Liver (tissue), 9 donors: ENCODE results near the gene LINGO3. TPM values are rescaled to one million over a fixed set of nuclear protein-coding genes. Genes with fewer than 3 reads are reported as not detected.

Experiments used
- DNase-seq: peaks from one replicate; pipeline ENCODE4 v3.0.0-alpha.2; 2017; ENCODE audit warnings: low spot score
- H3K27ac ChIP-seq, 2 donors: one replicate each; pipeline ENCODE4 v1.7.0; 2013; ENCODE audit warnings: inconsistent platforms in 2 of 2, low read length in 2 of 2, control low read depth in 1 of 2, low read depth in 1 of 2, mild to moderate bottlenecking in 1 of 2
- H3K27me3 ChIP-seq, 4 donors: one replicate each; pipeline versions ENCODE4 v1.6.1 to v1.7.0; 2013; ENCODE audit warnings: low read length in 3 of 4, inconsistent platforms in 1 of 4, mild to moderate bottlenecking in 1 of 4, moderate library complexity in 1 of 4; ENCODE audit not compliant: control insufficient read depth in 4 of 4, insufficient read depth in 4 of 4
- H3K36me3 ChIP-seq, 4 donors: one replicate each; pipeline versions ENCODE4 v1.6.1 to v1.7.0; 2013; ENCODE audit warnings: low read length in 3 of 4, mild to moderate bottlenecking in 3 of 4, low read depth in 1 of 4, moderate library complexity in 1 of 4; ENCODE audit not compliant: control insufficient read depth in 4 of 4, insufficient read depth in 3 of 4
- H3K4me1 ChIP-seq, 4 donors: one replicate each; pipeline versions ENCODE4 v1.6.1 to v1.7.0; 2013; ENCODE audit warnings: low read length in 3 of 4, mild to moderate bottlenecking in 3 of 4, moderate library complexity in 1 of 4; ENCODE audit not compliant: control insufficient read depth in 4 of 4, insufficient read depth in 4 of 4
- H3K4me3 ChIP-seq, 3 donors: one replicate each; pipeline versions ENCODE4 v1.6.1 to v1.7.0; 2013; ENCODE audit warnings: low read length in 3 of 3, control low read depth in 1 of 3, low read depth in 1 of 3, mild to moderate bottlenecking in 1 of 3
- H3K9ac ChIP-seq, 2 donors: one replicate each; pipeline ENCODE4 v1.7.0; 2013; ENCODE audit warnings: low read length in 2 of 2, mild to moderate bottlenecking in 2 of 2, moderate library complexity in 2 of 2, control low read depth in 1 of 2, low read depth in 1 of 2
- H3K9me3 ChIP-seq, 4 donors: one replicate each; pipeline versions ENCODE4 v1.6.1 to v1.7.0; 2013; ENCODE audit warnings: low read length in 3 of 4; ENCODE audit not compliant: control insufficient read depth in 4 of 4
- ATF3 ChIP-seq: IDR thresholded peaks from 2 replicates; pipeline ENCODE4 v1.6.1; 2016; ENCODE audit warnings: antibody characterized with exemption
- EGR1 ChIP-seq, 2 donors: IDR thresholded peaks; 2 replicates each; pipeline ENCODE4 v1.6.1; 2016 to 2018; ENCODE audit warnings: antibody characterized with exemption in 2 of 2, low read depth in 2 of 2
- FOXA1 ChIP-seq: IDR thresholded peaks from 2 replicates; pipeline ENCODE4 v1.6.1; 2016; ENCODE audit warnings: antibody characterized with exemption
- FOXA2 ChIP-seq: IDR thresholded peaks from 2 replicates; pipeline ENCODE4 v1.6.1; 2016; ENCODE audit warnings: antibody characterized with exemption
- GABPA ChIP-seq, 2 donors: IDR thresholded peaks in 1 of 2; conservative IDR thresholded peaks in 1 of 2; 2 replicates each; pipeline ENCODE4 v1.6.1; 2016; ENCODE audit warnings: antibody characterized with exemption in 2 of 2, mild to moderate bottlenecking in 1 of 2, moderate library complexity in 1 of 2
- HNF4A ChIP-seq, 2 donors: conservative IDR thresholded peaks; 2 replicates each; pipeline ENCODE4 v1.6.1; 2016; ENCODE audit warnings: antibody characterized with exemption in 2 of 2, mild to moderate bottlenecking in 2 of 2
- HNF4G ChIP-seq: IDR thresholded peaks from 2 replicates; pipeline ENCODE4 v1.6.1; 2016; ENCODE audit warnings: antibody characterized with exemption
- JUND ChIP-seq, 2 donors: IDR thresholded peaks; 2 replicates each; pipeline ENCODE4 v1.6.1; 2016; ENCODE audit warnings: antibody characterized with exemption in 2 of 2
- MAX ChIP-seq: IDR thresholded peaks from 2 replicates; pipeline ENCODE4 v1.6.1; 2016; ENCODE audit warnings: antibody characterized with exemption
- NR2F2 ChIP-seq: IDR thresholded peaks from 2 replicates; pipeline ENCODE4 v1.6.1; 2016; ENCODE audit warnings: antibody characterized with exemption
- REST ChIP-seq: IDR thresholded peaks from 2 replicates; pipeline ENCODE4 v1.6.1; 2016; ENCODE audit warnings: antibody characterized with exemption, mild to moderate bottlenecking
- RXRA ChIP-seq, 2 donors: IDR thresholded peaks; 2 replicates each; pipeline ENCODE4 v1.6.1; 2017 to 2018; ENCODE audit warnings: antibody characterized with exemption in 2 of 2, mild to moderate bottlenecking in 1 of 2
- SP1 ChIP-seq: IDR thresholded peaks from 2 replicates; pipeline ENCODE4 v1.6.1; 2018; ENCODE audit warnings: antibody characterized with exemption, mild to moderate bottlenecking
- TAF1 ChIP-seq: conservative IDR thresholded peaks from 2 replicates; pipeline ENCODE4 v1.6.1; 2016; ENCODE audit warnings: antibody characterized with exemption, mild to moderate bottlenecking
- YY1 ChIP-seq: IDR thresholded peaks from 2 replicates; pipeline ENCODE4 v1.6.1; 2016; ENCODE audit warnings: antibody characterized with exemption, mild to moderate bottlenecking
- ZBTB33 ChIP-seq: IDR thresholded peaks from 2 replicates; pipeline ENCODE4 v1.6.1; 2016; ENCODE audit warnings: antibody characterized with exemption
- WGBS: extraction: QIAGEN DNeasy Blood & Tissue Kit; methylation state at CpG from one replicate; pipeline ENCODE4 v1.1.7; 2013; 5-methylcytosine and 5-hydroxymethylcytosine counted together
- polyA plus RNA-seq, 2 donors: library from polyadenylated mRNA; stranded (reverse) in 1 of 2; unstranded in 1 of 2; fragments of 200-250 nt in 1 of 2; fragments of >200 nt in 1 of 2; fragmentation: Nextera tagmentation in 1 of 2; extraction: Ambion mirVana in 1 of 2; gene quantifications; one replicate each; pipeline versions ENCODE4 v1.2.1 to v1.2.3, GENCODE V29; 2013 to 2015
- total RNA-seq, 2 donors: library from RNA; depleted of rRNA; stranded (reverse); fragments of >200 nt; gene quantifications; one replicate each; pipeline ENCODE4 v1.2.3, GENCODE V29; 2014
- donor health status: healthy.
- donor health status: healthy.
- donor health status: healthy.
- donor health status: healthy.
- donor health status: healthy.

LINGO3 gene
- total and polyA plus RNA-seq, 4 donors = 0.02 to 0.08 (median 0.07) TPM

- peaks cover 14 to 22% (median 16%) of the 10 kb centered on the region in 4 donors for H3K4me1 ChIP-seq
- H3K27me3 ChIP-seq = no peaks in the 10 kb centered on the region
- DNase-seq = no peak
- WGBS = 97% methylated on average over 27 of the region's 27 CpGs
- no peak overlapping the region for H3K27ac ChIP-seq
- TF ChIP-seq FOXA2 (no peak), SP1 (no peak), ZBTB33 (no peak), ATF3 (no peak), YY1 (no peak), FOXA1 (no peak), HNF4A (conservative IDR thresholded peaks at IDR 0.05) (no peak), MAX (no peak), EGR1 (IDR thresholded peaks at IDR 0.05; ENCODE audit: low read depth in 2 of 2) (no peak), TAF1 (no peak), GABPA (IDR thresholded peaks at IDR 0.05 in 1 of 2, conservative IDR thresholded peaks at IDR 0.05 in 1 of 2) (no peak), REST (no peak), HNF4G (no peak), RXRA (IDR thresholded peaks at IDR 0.05) (no peak), NR2F2 (no peak)
- no peak overlapping the region for H3K4me3 ChIP-seq
- H3K9me3 ChIP-seq = no peaks in the 10 kb centered on the region
- H3K9ac ChIP-seq = no peak overlapping the region
- H3K36me3 ChIP-seq = peaks cover 0 to 8% (median under 1%) of the 10 kb centered on the region in 4 donors
Observed at GRCh38 chr19:2334426-2334825, 26.5 kb upstream of the LINGO3 start.

GRCh38 chr19:2333807-2334211, 25.9 kb upstream of the LINGO3 start:
- Histone ChIP-seq H3K36me3 (peaks cover 0 to 3% (median under 1%) of the 10 kb centered on the region in 4 donors), H3K4me1 (peaks cover 14 to 28% (median 21%) of the 10 kb centered on the region in 4 donors), H3K9ac (no peak overlapping the region), H3K27ac (no peak overlapping the region), H3K4me3 (no peak overlapping the region), H3K27me3 (no peaks in the 10 kb centered on the region), H3K9me3 (no peaks in the 10 kb centered on the region)
- WGBS = 71% methylated on average over 11 of the region's 11 CpGs
- TF ChIP-seq HNF4A (conservative IDR thresholded peaks at IDR 0.05) = no peak
- TF ChIP-seq ATF3 = no peak
- no peak for TF ChIP-seq EGR1 (IDR thresholded peaks at IDR 0.05; ENCODE audit: low read depth in 2 of 2)
- no peak for TF ChIP-seq JUND (IDR thresholded peaks at IDR 0.05)
- no peak for DNase-seq
